HepG2 (cell line): ENCODE results near the gene CCDC175. TPM values are rescaled to one million over a fixed set of nuclear protein-coding genes. Genes with fewer than 3 reads are reported as not detected.

Experiments
- ATAC-seq: fragments of 200-7000 bp; cut with Tn5 transposase; 3 replicates; pipeline ENCODE4 v1.9.1; 2020; ENCODE audit warnings: mild to moderate bottlenecking, moderate library complexity
- BruUV-seq: library from RNA; stranded (reverse); fragments of 400-500 nt; replicated peaks from 2 replicates; lab custom pipeline; 2021; lab: Mats Ljungman, UMichigan
- CTCF ChIA-PET: fragments of 300-600 bp; formaldehyde crosslinking; extraction: SDS; loops from one replicate; lab custom pipeline; 2021; ENCODE audit warnings: low total read pairs, inconsistent platforms, low intra/inter-chr PET ratio; lab: Yijun Ruan, JAX
- POLR2A ChIA-PET: fragments of 350-600 bp; sonication (Branson Sonifier 250); formaldehyde crosslinking; loops from one replicate; lab custom pipeline; 2020; ENCODE audit warnings: antibody characterized with exemption, inconsistent platforms; lab: Yijun Ruan, JAX
- DNase-seq: peaks from one replicate; pipeline ENCODE4 v3.0.0-alpha.2; 2015; ENCODE audit warnings: low spot score
- FAIRE-seq: peaks from 3 replicates; lab custom pipeline; 2011; peaks lifted over from hg19 to GRCh38; lab: Jason Lieb, UNC
- H2AFZ ChIP-seq: one replicate; pipeline ENCODE4 v1.6.1; 2011; ENCODE audit warnings: low read length, inconsistent platforms
- H3K27ac ChIP-seq: fragments of 300-600 bp; 3 replicates; pipeline ENCODE4 v1.8.0; 2011; ENCODE audit warnings: mixed run types, mild to moderate bottlenecking, mixed read lengths, low read length, inconsistent platforms; ENCODE audit not compliant: insufficient read depth; ENCODE audit errors: extremely low read length
- H3K27me3 ChIP-seq, 2 experiments: fragments of 200-600 bp in 1 of 2; 2 replicates in 1 of 2; 3 replicates in 1 of 2; pipeline versions ENCODE4 v1.6.0 to v1.8.0; 2011; ENCODE audit warnings: low read length in 2 of 2, mild to moderate bottlenecking in 2 of 2, moderate library complexity in 2 of 2, inconsistent platforms in 1 of 2; ENCODE audit not compliant: insufficient read depth in 2 of 2, control insufficient read depth in 1 of 2
- H3K36me3 ChIP-seq, 2 experiments: fragments of 200-600 bp in 1 of 2; replicated peaks in 1 of 2; 2 replicates in 1 of 2; 3 replicates in 1 of 2; pipeline versions ENCODE4 v1.5.1 to v1.8.0; 2011; ENCODE audit warnings: low read length in 2 of 2, inconsistent platforms in 1 of 2; ENCODE audit not compliant: insufficient read depth in 2 of 2, control insufficient read depth in 1 of 2
- H3K4me1 ChIP-seq: 2 replicates; pipeline ENCODE4 v1.5.1; 2012; ENCODE audit warnings: low read length, inconsistent platforms; ENCODE audit not compliant: insufficient read depth
- H3K4me2 ChIP-seq: 2 replicates; pipeline ENCODE4 v1.6.0; 2011; ENCODE audit warnings: low read depth, low read length, inconsistent platforms
- H3K4me3 ChIP-seq, 3 experiments: fragments of 200-600 bp in 1 of 3; sonication (generic), shearing (Covaris generic) in 1 of 3; replicated peaks in 1 of 3; 2 replicates each; pipeline ENCODE4 v1.5.1; 2011 to 2016; ENCODE audit warnings: low read length in 3 of 3, inconsistent platforms in 2 of 3, low read depth in 2 of 3, mild to moderate bottlenecking in 2 of 3, control low read depth in 1 of 3, mixed read lengths in 1 of 3; ENCODE audit not compliant: insufficient read depth in 1 of 3
- H3K79me2 ChIP-seq: one replicate; pipeline ENCODE4 v1.6.1; 2011; ENCODE audit warnings: low read length, inconsistent platforms; ENCODE audit not compliant: insufficient read depth
- H3K9ac ChIP-seq: 2 replicates; pipeline ENCODE4 v1.6.0; 2011; ENCODE audit warnings: mild to moderate bottlenecking, low read depth, low read length, inconsistent platforms; ENCODE audit not compliant: insufficient read depth
- H3K9me3 ChIP-seq: 2 replicates; pipeline ENCODE4 v1.5.1; 2012; ENCODE audit warnings: mild to moderate bottlenecking, low read length
- H4K20me1 ChIP-seq: 2 replicates; pipeline ENCODE4 v1.6.0; 2011; ENCODE audit warnings: inconsistent platforms, mild to moderate bottlenecking, low read length, moderate library complexity; ENCODE audit not compliant: insufficient read depth
- ERF ChIP-seq: IDR thresholded peaks from 2 replicates; pipeline ENCODE4 v1.6.1; 2018; ENCODE audit warnings: missing biosample characterization, missing genetic modification reagents
- FOXK1 ChIP-seq: sonication (generic); formaldehyde crosslinking; IDR thresholded peaks from 2 replicates; pipeline ENCODE4 v1.4.0; 2020; ENCODE audit warnings: low read depth, missing genetic modification reagents, borderline replicate concordance
- KDM4B ChIP-seq: sonication (generic); formaldehyde crosslinking; IDR thresholded peaks from 2 replicates; pipeline ENCODE4 v1.4.0; 2020; ENCODE audit warnings: missing genetic modification reagents
- KLF13 ChIP-seq: sonication (generic); formaldehyde crosslinking; IDR thresholded peaks from 2 replicates; pipeline ENCODE4 v1.4.0; 2020; ENCODE audit warnings: mild to moderate bottlenecking, missing genetic modification reagents
- KMT2B ChIP-seq: IDR thresholded peaks from 2 replicates; pipeline ENCODE4 v1.6.1; 2016; ENCODE audit warnings: missing genetic modification reagents, missing compliant biosample characterization
- NONO ChIP-seq, 2 experiments: fragments of 450-650 bp in 1 of 2; sonication (generic) in 1 of 2; formaldehyde crosslinking in 1 of 2; IDR thresholded peaks in 1 of 2; conservative IDR thresholded peaks in 1 of 2; 2 replicates each; pipeline versions ENCODE4 v1.6.1 to v1.8.0; 2017 to 2022; ENCODE audit warnings: mild to moderate bottlenecking in 1 of 2, missing genetic modification reagents in 1 of 2, moderate library complexity in 1 of 2
- NR2F6 ChIP-seq, 2 experiments: IDR thresholded peaks; 2 replicates each; pipeline ENCODE4 v1.6.1; 2016; ENCODE audit warnings: antibody characterized with exemption in 1 of 2, mild to moderate bottlenecking in 1 of 2
- REL ChIP-seq: sonication (generic); formaldehyde crosslinking; conservative IDR thresholded peaks from 2 replicates; pipeline ENCODE4 v1.8.0; 2022; ENCODE audit warnings: mild to moderate bottlenecking, missing genetic modification reagents, moderate library complexity
- SAFB2 ChIP-seq: sonication (generic); formaldehyde crosslinking; IDR thresholded peaks from 2 replicates; pipeline ENCODE4 v1.5.1; 2020; ENCODE audit warnings: missing genetic modification reagents, low read depth, mild to moderate bottlenecking, borderline replicate concordance
- SKI ChIP-seq: fragments of 450-650 bp; IDR thresholded peaks from one replicate; pipeline ENCODE4 v1.6.1; 2018; ENCODE audit warnings: mild to moderate bottlenecking; ENCODE audit not compliant: partially characterized antibody
- SMAD1 ChIP-seq: sonication (generic); formaldehyde crosslinking; IDR thresholded peaks from 2 replicates; pipeline ENCODE4 v1.4.0; 2020; ENCODE audit warnings: missing genetic modification reagents, low read depth, mild to moderate bottlenecking, borderline replicate concordance
- TBX2 ChIP-seq: sonication (generic); formaldehyde crosslinking; IDR thresholded peaks from 2 replicates; pipeline ENCODE4 v1.5.0; 2020; ENCODE audit warnings: missing genetic modification reagents, mild to moderate bottlenecking, borderline replicate concordance
- ZFP41 ChIP-seq: sonication (generic); formaldehyde crosslinking; IDR thresholded peaks from 2 replicates; pipeline ENCODE4 v1.4.0; 2020; ENCODE audit warnings: mild to moderate bottlenecking, missing genetic modification reagents, borderline replicate concordance
- ZNF143 ChIP-seq: sonication (generic); formaldehyde crosslinking; IDR thresholded peaks from 2 replicates; pipeline ENCODE4 v1.4.0; 2020; ENCODE audit warnings: missing genetic modification reagents
- WGBS: methylation state at CpG from one replicate; pipeline ENCODE4 v1.1.6; 2017; ENCODE audit warnings: low lambda C conversion rate; 5-methylcytosine and 5-hydroxymethylcytosine counted together
- in situ Hi-C: cut with HindIII; loops from 2 replicates; pipeline ENCODE4 v1.10.0; 2017; ENCODE audit warnings: low pct_unique_long_range_greater_than_20kb; ENCODE audit not compliant: extremely low pct_ligation_motif_present
- intact Hi-C: fragments of 100-400 bp; cut with micrococcal nuclease; formaldehyde crosslinking; loops from one replicate; pipeline ENCODE4 v1.10.0; 2022; ENCODE audit not compliant: unreplicated experiment
- polyA plus RNA-seq, 8 experiments: library from polyadenylated mRNA; depleted of rRNA in 3 of 8; stranded (reverse) in 7 of 8; unstranded in 1 of 8; fragments of >200 nt; fragmentation: Illumina TruSeq in 4 of 8; extraction: Trizol in 4 of 8; gene quantifications; 2 replicates each; pipeline versions ENCODE4 v1.2.1 to v1.2.3, GENCODE V29; 2011 to 2016; ENCODE audit warnings: low read depth in 4 of 8, missing spikeins in 1 of 8, mixed read lengths in 1 of 8; ENCODE audit not compliant: insufficient read depth in 1 of 8
- total RNA-seq, 5 experiments: library from RNA; depleted of rRNA; stranded (reverse); fragments of >200 nt; fragmentation: Illumina TruSeq; extraction: Trizol; gene quantifications; 2 replicates each; pipeline ENCODE4 v1.2.3, GENCODE V29; 2016; ENCODE audit warnings: low read depth in 1 of 5
- TF ChIP-seq, protein P1 (sequence below): sonication (generic); formaldehyde crosslinking; IDR thresholded peaks from 2 replicates; pipeline ENCODE4 v1.5.0; 2020; ENCODE audit warnings: mild to moderate bottlenecking, missing genetic modification reagents, borderline replicate concordance
- TF ChIP-seq, protein P2 (sequence below): IDR thresholded peaks from 2 replicates; pipeline ENCODE4 v1.6.1; 2016; ENCODE audit warnings: low read depth, control low read depth
- TF ChIP-seq, protein P3 (sequence below): sonication (generic); formaldehyde crosslinking; IDR thresholded peaks from 2 replicates; pipeline ENCODE4 v1.8.0; 2022; ENCODE audit warnings: missing genetic modification reagents, mild to moderate bottlenecking, moderate library complexity, borderline replicate concordance

Gene CCDC175
- total and polyA plus RNA-seq, 2 of the 13 experiments (the other 11 are each of a cell fraction or from before 2014, with no cell fraction given) = not detected

DNA sequence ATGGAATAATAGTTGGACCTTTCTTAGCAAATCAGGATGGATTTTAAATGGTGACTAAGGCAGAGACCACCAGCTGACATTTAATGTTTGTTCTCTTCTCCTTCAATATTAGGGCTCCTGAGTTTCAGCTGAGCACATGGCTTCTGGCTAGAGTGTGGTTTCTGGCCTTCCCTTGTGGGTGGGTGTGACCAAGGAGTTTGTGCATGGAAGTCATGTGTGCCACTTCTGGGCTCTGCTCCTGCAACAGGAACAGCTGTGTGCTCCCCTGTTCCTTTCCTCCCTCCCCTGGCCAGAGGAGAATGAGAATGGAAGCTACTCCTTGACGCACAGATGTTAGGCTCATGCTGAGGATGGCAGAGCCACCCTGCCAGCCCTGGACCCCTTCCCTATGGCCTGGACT, 44.2 kb downstream of the CCDC175 start:
- no peaks in the 10 kb centered on the region for H3K79me2 ChIP-seq
- no peaks in the 10 kb centered on the region for H3K9me3 ChIP-seq
- H4K20me1 ChIP-seq = no peaks in the 10 kb centered on the region
- DNase-seq (no peak), ATAC-seq (no peak), FAIRE-seq (no peak)
- ChIA-PET CTCF (no interaction called here), POLR2A (no interaction called here)
- BruUV-seq = no TSS peak
- H3K9ac ChIP-seq = no peak overlapping the region
- WGBS = 60% methylated on average over 1 of the region's 1 CpG
- no peak for TF ChIP-seq KMT2B (CRISPR knock-in tag)
- no peak for TF ChIP-seq NONO (IDR thresholded peaks at IDR 0.05)
- no peak for TF ChIP-seq NONO (CRISPR knock-in tag; conservative IDR thresholded peaks at IDR 0.05)
- no peak for TF ChIP-seq NR2F6 (IDR thresholded peaks at IDR 0.05)
- TF ChIP-seq NR2F6 (CRISPR knock-in tag; IDR thresholded peaks at IDR 0.05) = no peak
- no peak for TF ChIP-seq SKI
- TF ChIP-seq KLF13 = no peak
- no peak for TF ChIP-seq KDM4B
- TF ChIP-seq REL = no peak
- no peak for TF ChIP-seq ZFP41 (CRISPR knock-in tag)
- TF ChIP-seq SMAD1 (CRISPR knock-in tag) = no peak
- no peak for TF ChIP-seq FOXK1 (CRISPR knock-in tag)
- no peak for TF ChIP-seq SAFB2 (CRISPR knock-in tag)
- no peak for TF ChIP-seq ZNF143
- TF ChIP-seq, protein P1, sequence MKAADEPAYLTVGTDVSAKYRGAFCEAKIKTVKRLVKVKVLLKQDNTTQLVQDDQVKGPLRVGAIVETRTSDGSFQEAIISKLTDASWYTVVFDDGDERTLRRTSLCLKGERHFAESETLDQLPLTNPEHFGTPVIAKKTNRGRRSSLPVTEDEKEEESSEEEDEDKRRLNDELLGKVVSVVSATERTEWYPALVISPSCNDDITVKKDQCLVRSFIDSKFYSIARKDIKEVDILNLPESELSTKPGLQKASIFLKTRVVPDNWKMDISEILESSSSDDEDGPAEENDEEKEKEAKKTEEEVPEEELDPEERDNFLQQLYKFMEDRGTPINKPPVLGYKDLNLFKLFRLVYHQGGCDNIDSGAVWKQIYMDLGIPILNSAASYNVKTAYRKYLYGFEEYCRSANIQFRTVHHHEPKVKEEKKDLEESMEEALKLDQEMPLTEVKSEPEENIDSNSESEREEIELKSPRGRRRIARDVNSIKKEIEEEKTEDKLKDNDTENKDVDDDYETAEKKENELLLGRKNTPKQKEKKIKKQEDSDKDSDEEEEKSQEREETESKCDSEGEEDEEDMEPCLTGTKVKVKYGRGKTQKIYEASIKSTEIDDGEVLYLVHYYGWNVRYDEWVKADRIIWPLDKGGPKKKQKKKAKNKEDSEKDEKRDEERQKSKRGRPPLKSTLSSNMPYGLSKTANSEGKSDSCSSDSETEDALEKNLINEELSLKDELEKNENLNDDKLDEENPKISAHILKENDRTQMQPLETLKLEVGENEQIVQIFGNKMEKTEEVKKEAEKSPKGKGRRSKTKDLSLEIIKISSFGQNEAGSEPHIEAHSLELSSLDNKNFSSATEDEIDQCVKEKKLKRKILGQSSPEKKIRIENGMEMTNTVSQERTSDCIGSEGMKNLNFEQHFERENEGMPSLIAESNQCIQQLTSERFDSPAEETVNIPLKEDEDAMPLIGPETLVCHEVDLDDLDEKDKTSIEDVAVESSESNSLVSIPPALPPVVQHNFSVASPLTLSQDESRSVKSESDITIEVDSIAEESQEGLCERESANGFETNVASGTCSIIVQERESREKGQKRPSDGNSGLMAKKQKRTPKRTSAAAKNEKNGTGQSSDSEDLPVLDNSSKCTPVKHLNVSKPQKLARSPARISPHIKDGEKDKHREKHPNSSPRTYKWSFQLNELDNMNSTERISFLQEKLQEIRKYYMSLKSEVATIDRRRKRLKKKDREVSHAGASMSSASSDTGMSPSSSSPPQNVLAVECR (CRISPR knock-in tag) = no peak
- no peak for TF ChIP-seq ERF (CRISPR knock-in tag)
- TF ChIP-seq TBX2 = no peak
- TF ChIP-seq, protein P2, sequence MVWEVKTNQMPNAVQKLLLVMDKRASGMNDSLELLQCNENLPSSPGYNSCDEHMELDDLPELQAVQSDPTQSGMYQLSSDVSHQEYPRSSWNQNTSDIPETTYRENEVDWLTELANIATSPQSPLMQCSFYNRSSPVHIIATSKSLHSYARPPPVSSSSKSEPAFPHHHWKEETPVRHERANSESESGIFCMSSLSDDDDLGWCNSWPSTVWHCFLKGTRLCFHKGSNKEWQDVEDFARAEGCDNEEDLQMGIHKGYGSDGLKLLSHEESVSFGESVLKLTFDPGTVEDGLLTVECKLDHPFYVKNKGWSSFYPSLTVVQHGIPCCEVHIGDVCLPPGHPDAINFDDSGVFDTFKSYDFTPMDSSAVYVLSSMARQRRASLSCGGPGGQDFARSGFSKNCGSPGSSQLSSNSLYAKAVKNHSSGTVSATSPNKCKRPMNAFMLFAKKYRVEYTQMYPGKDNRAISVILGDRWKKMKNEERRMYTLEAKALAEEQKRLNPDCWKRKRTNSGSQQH = no peak
- TF ChIP-seq, protein P3, sequence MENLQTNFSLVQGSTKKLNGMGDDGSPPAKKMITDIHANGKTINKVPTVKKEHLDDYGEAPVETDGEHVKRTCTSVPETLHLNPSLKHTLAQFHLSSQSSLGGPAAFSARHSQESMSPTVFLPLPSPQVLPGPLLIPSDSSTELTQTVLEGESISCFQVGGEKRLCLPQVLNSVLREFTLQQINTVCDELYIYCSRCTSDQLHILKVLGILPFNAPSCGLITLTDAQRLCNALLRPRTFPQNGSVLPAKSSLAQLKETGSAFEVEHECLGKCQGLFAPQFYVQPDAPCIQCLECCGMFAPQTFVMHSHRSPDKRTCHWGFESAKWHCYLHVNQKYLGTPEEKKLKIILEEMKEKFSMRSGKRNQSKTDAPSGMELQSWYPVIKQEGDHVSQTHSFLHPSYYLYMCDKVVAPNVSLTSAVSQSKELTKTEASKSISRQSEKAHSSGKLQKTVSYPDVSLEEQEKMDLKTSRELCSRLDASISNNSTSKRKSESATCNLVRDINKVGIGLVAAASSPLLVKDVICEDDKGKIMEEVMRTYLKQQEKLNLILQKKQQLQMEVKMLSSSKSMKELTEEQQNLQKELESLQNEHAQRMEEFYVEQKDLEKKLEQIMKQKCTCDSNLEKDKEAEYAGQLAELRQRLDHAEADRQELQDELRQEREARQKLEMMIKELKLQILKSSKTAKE (CRISPR knock-in tag) = no peak
- in situ Hi-C loops = no loop called here
- no peak overlapping the region for H3K4me3 ChIP-seq
- H3K27me3 ChIP-seq = peaks cover 0 to 6% of the 10 kb centered on the region in 2 experiments; a peak in 2 of 5 replicates
- H2AFZ ChIP-seq = no peak overlapping the region
- H3K4me2 ChIP-seq = no peak overlapping the region
- no peaks in the 10 kb centered on the region for H3K4me1 ChIP-seq
- no peaks in the 10 kb centered on the region for H3K36me3 ChIP-seq
- H3K27ac ChIP-seq = no peak overlapping the region
- intact Hi-C loops = no loop called here
